SW480 (cell line): ENCODE data around the gene SMC1B.
"Not testable (repeated sequence)": the region's sequence is repeated elsewhere in the genome, so short reads cannot be mapped to it uniquely, and the experiment has no call there.

Experiments
- DNase-seq: peaks from one replicate; pipeline ENCODE4 v3.0.0-alpha.2; 2016; ENCODE audit warnings: low spot score

The SMC1B gene

GRCh38 chr22:45298934-45299505, 114.4 kb downstream of the SMC1B start:
- DNase-seq, result no peak

GRCh38 chr22:45296628-45297297, 116.6 kb downstream of the SMC1B start:
- DNase-seq, result no peak

GRCh38 chr22:45295492-45295891, 117.9 kb downstream of the SMC1B start:
- no peak for DNase-seq

- DNase-seq, result not testable (repeated sequence)
These were observed 118.4 kb downstream of the SMC1B start for GRCh38 chr22:45295004-45295403.
